Subcutaneous adipose tissue (tissue), 4 donors: ENCODE data around the gene ARL8A. TPM values are rescaled to one million over a fixed set of nuclear protein-coding genes. Genes with fewer than 3 reads are reported as not detected.

ENCODE experiments used
- CTCF ChIP-seq: fragments of 450-650 bp; IDR thresholded peaks from one replicate; pipeline ENCODE4 v1.5.1; 2016; ENCODE audit warnings: low read depth, mild to moderate bottlenecking, control low read depth, antibody characterized with exemption, moderate library complexity
- total RNA-seq, 4 donors: library from RNA; depleted of rRNA; stranded (reverse); fragments of >200 nt; gene quantifications; one replicate each; pipeline ENCODE4 v1.1.0, GENCODE V29; 2016

ARL8A gene
- total RNA-seq, 4 donors from 2014 or later: 28.5 to 52.0 (median 38.4) TPM

- no peak for TF ChIP-seq CTCF
Measured at GRCh38 chr1:202187697-202188407, 43.3 kb upstream of the ARL8A start.

GRCh38 chr1:202187041-202187671 is 42.6 kb upstream of the ARL8A start:
- no peak for TF ChIP-seq CTCF

- TF ChIP-seq CTCF: no peak
Measured at GRCh38 chr1:202186327-202186726, 41.8 kb upstream of the ARL8A start.

GRCh38 chr1:202184750-202185460 is 40.4 kb upstream of the ARL8A start:
- TF ChIP-seq CTCF: no peak

GRCh38 chr1:202182040-202182877 is 37.7 kb upstream of the ARL8A start:
- TF ChIP-seq CTCF: no peak

- no peak for TF ChIP-seq CTCF
Measured at GRCh38 chr1:202181586-202181985, 37.0 kb upstream of the ARL8A start.
